Colonic mucosa (tissue), 4 donors: ENCODE data around the gene ENPP4. TPM values are rescaled to one million over a fixed set of nuclear protein-coding genes. Genes with fewer than 3 reads are reported as not detected.
"Not testable (repeated sequence)": the region's sequence is repeated elsewhere in the genome, so short reads cannot be mapped to it uniquely, and the experiment has no call there.

Experiments
- DNase-seq: peaks from one replicate; pipeline ENCODE4 v3.0.0-alpha.2; 2020
- H3K27ac ChIP-seq: fragments of 200-600 bp; one replicate; pipeline ENCODE4 v1.8.0; 2021
- H3K27me3 ChIP-seq: fragments of 200-600 bp; one replicate; pipeline ENCODE4 v1.8.0; 2021
- H3K36me3 ChIP-seq: fragments of 200-600 bp; one replicate; pipeline ENCODE4 v1.8.0; 2021
- H3K4me1 ChIP-seq: fragments of 200-600 bp; one replicate; pipeline ENCODE4 v1.8.0; 2021; ENCODE audit warnings: mild to moderate bottlenecking
- H3K4me3 ChIP-seq: fragments of 200-600 bp; one replicate; pipeline ENCODE4 v1.8.0; 2021
- H3K9ac ChIP-seq, 2 donors: one replicate each; pipeline ENCODE4 v1.7.0; 2013; ENCODE audit warnings: control low read depth in 2 of 2, low read depth in 2 of 2, low read length in 2 of 2
- H3K9me3 ChIP-seq: fragments of 200-600 bp; one replicate; pipeline ENCODE4 v1.8.0; 2021
- intact Hi-C: fragments of 100-400 bp; cut with DNase I; formaldehyde crosslinking; loops from one replicate; pipeline ENCODE4 v1.14.1; 2022
- total RNA-seq, 2 donors: library from RNA; stranded (reverse); fragmentation: NEBNext Ultra II Directional in 1 of 2; extraction: Animal tissue kit (Norgen Biotek cat#: 25700) in 1 of 2; gene quantifications; one replicate each; pipeline ENCODE4 v1.2.1, GENCODE V29; 2021
- TF ChIP-seq, protein P1 (sequence below): fragments of 200-600 bp; IDR thresholded peaks from one replicate; pipeline ENCODE4 v1.8.0; 2022; ENCODE audit warnings: antibody characterized with exemption, mild to moderate bottlenecking
- donor health status: healthy.
- donor health status: DM: no; HTN: no; CAD: no.
- donor health status: DM: no; HTN: no; CAD: no.

The ENPP4 gene, protein sequence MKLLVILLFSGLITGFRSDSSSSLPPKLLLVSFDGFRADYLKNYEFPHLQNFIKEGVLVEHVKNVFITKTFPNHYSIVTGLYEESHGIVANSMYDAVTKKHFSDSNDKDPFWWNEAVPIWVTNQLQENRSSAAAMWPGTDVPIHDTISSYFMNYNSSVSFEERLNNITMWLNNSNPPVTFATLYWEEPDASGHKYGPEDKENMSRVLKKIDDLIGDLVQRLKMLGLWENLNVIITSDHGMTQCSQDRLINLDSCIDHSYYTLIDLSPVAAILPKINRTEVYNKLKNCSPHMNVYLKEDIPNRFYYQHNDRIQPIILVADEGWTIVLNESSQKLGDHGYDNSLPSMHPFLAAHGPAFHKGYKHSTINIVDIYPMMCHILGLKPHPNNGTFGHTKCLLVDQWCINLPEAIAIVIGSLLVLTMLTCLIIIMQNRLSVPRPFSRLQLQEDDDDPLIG
- 10 to 100 TPM; 14.2 to 28.4 TPM for total RNA-seq

GRCh38 chr6:46129629-46130511 is at the start of gene ENPP4:
Gene ENPP4, plus strand, starts transcription at chr6:46129989. Its CDS starts 9,595 bp downstream, at chr6:46139584.
- DNase-seq, result peak; percentile 89
- peak within 1 kb of the TSS; percentile 77 for H3K27ac ChIP-seq
- peak within 1 kb of the TSS; percentile 64 for H3K4me3 ChIP-seq
- H3K9ac ChIP-seq, result peak within 1 kb of the TSS; percentile 84 to 87
- no peaks in the 10 kb centered on the region for H3K9me3 ChIP-seq
- peaks cover 5% of the 10 kb centered on the region for H3K4me1 ChIP-seq
- TF ChIP-seq, protein P1, sequence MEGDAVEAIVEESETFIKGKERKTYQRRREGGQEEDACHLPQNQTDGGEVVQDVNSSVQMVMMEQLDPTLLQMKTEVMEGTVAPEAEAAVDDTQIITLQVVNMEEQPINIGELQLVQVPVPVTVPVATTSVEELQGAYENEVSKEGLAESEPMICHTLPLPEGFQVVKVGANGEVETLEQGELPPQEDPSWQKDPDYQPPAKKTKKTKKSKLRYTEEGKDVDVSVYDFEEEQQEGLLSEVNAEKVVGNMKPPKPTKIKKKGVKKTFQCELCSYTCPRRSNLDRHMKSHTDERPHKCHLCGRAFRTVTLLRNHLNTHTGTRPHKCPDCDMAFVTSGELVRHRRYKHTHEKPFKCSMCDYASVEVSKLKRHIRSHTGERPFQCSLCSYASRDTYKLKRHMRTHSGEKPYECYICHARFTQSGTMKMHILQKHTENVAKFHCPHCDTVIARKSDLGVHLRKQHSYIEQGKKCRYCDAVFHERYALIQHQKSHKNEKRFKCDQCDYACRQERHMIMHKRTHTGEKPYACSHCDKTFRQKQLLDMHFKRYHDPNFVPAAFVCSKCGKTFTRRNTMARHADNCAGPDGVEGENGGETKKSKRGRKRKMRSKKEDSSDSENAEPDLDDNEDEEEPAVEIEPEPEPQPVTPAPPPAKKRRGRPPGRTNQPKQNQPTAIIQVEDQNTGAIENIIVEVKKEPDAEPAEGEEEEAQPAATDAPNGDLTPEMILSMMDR, result no peak
- no peaks in the 10 kb centered on the region for H3K27me3 ChIP-seq
- intact Hi-C loops, result no loop called here
- no peaks in the 10 kb centered on the region for H3K36me3 ChIP-seq

GRCh38 chr6:46080111-46080510 is 49.7 kb upstream of the ENPP4 start:
- TF ChIP-seq, protein P1, result no peak
- intact Hi-C loops, result loop anchor here (10.0 kb wide), 1 partner anchor 685 kb away; no protein-coding TSS in a partner anchor
- Histone ChIP-seq H3K27me3 (no peaks in the 10 kb centered on the region), H3K27ac (no peak overlapping the region), H3K9ac (no peak overlapping the region), H3K36me3 (no peaks in the 10 kb centered on the region), H3K9me3 (no peaks in the 10 kb centered on the region), H3K4me3 (no peak overlapping the region), H3K4me1 (no peaks in the 10 kb centered on the region)
- no peak for DNase-seq

GRCh38 chr6:46085688-46086087 is 44.1 kb upstream of the ENPP4 start:
- H3K27ac ChIP-seq, H3K4me1 ChIP-seq, H3K27me3 ChIP-seq, H3K9me3 ChIP-seq, H3K36me3 ChIP-seq, H3K4me3 ChIP-seq, H3K9ac ChIP-seq, DNase-seq: not testable (repeated sequence)
- intact Hi-C loops, result loop anchor here (10.0 kb wide), 1 partner anchor 679 kb away; no protein-coding TSS in a partner anchor

- H3K4me3 ChIP-seq, result no peak overlapping the region
- no peaks in the 10 kb centered on the region for H3K9me3 ChIP-seq
- no peak overlapping the region for H3K27ac ChIP-seq
- intact Hi-C loops, result loop anchor here (2.0 to 5.0 kb wide), 2 partner anchors 128 to 322 kb away; no protein-coding TSS in a partner anchor
- H3K36me3 ChIP-seq, result no peaks in the 10 kb centered on the region
- TF ChIP-seq, protein P1, result peak; percentile 67
- peak; percentile 61 for DNase-seq
- no peak overlapping the region for H3K9ac ChIP-seq
- no peaks in the 10 kb centered on the region for H3K4me1 ChIP-seq
- no peaks in the 10 kb centered on the region for H3K27me3 ChIP-seq
Measured at GRCh38 chr6:46090115-46091079, 39.4 kb upstream of the ENPP4 start.

DNA sequence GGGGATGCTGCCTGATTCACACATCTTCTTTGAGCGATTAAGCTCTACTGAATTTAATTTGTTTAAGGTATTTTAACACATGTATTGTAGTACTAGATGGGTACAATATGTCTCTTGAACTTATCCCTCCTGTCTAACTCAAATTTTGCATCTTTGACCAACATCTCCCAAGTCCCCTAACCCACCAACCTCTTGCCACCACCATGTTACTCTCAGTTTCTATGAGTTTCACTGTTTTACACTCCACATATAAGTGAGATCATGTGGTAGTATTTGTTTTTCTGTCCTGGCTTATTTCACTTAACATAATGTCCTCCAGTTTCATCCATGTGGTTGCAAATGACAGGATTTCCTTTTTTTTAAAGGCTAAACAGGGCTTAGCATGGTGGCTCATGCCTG is 38.7 kb upstream of the ENPP4 start:
- no peak overlapping the region for H3K27ac ChIP-seq
- no peaks in the 10 kb centered on the region for H3K9me3 ChIP-seq
- TF ChIP-seq, protein P1, result no peak
- H3K27me3 ChIP-seq, result no peaks in the 10 kb centered on the region
- H3K4me3 ChIP-seq, result no peak overlapping the region
- H3K4me1 ChIP-seq, result no peaks in the 10 kb centered on the region
- no peaks in the 10 kb centered on the region for H3K36me3 ChIP-seq
- no peak overlapping the region for H3K9ac ChIP-seq
- DNase-seq, result no peak
- intact Hi-C loops, result loop anchor here (2.0 to 5.0 kb wide), 2 partner anchors 128 to 321 kb away; no protein-coding TSS in a partner anchor
